KOPT-K1 (cell line): Measurements from ENCODE around the gene MPND.

ENCODE experiments used
- H3K27ac ChIP-seq: fragments of 200-600 bp; sonication (generic); 2 replicates; pipeline ENCODE4 v1.5.1; 2016; ENCODE audit warnings: antibody characterized with exemption, mild to moderate bottlenecking, low read depth, low read length; ENCODE audit not compliant: poor library complexity, severe bottlenecking
- H3K36me3 ChIP-seq: fragments of 200-600 bp; sonication (generic); 2 replicates; pipeline ENCODE4 v1.5.1; 2017; ENCODE audit warnings: antibody characterized with exemption, mild to moderate bottlenecking, low read length, moderate library complexity; ENCODE audit not compliant: insufficient read depth
- H3K9me3 ChIP-seq: fragments of 200-600 bp; sonication (generic); 2 replicates; pipeline ENCODE4 v1.5.1; 2017; ENCODE audit warnings: antibody characterized with exemption, low read length, mild to moderate bottlenecking; ENCODE audit not compliant: insufficient read depth, poor library complexity, severe bottlenecking

MPND gene

DNA sequence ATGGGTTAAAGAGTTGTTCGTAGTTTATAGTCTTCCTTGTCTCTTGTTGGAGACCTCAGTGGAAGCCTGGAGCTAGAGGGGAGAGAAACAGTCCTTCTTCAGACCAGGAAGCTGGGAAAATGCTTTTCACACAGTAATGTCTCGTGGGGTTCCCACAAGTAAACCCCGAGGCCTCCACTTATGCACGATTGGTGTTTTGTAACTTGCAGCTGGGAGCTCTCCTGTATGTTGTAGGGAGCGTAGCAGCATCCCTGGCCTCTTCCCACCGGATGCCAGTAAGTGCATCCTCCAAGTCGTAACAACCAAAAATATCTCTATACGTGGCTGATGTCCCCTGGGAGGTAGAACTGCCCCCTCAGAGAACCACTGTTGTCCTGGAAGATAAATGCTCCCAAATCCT lies 62.6 kb downstream of the MPND start:
- Histone ChIP-seq H3K9me3 (no peaks in the 10 kb centered on the region), H3K36me3 (peaks cover 71% of the 10 kb centered on the region), H3K27ac (no peak overlapping the region)

DNA sequence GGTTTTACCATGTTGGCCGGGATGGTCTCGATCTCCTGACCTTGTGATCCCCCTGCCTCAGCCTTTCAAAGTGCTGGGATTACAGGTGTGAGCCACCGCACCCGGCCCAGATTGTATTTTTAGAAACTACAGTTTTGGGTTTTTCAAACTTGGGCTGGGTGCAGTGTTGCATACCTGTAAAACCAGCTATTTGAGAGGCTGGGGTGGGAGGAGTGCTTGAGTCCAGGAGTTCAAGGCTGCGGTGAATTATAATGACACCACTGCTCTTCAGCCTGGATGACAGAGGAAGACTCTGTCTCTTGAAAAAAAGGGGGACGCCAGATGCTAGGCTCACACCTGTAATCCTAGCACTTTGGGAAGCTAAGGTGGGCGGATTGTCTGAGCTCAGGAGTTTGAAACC lies 63.3 kb downstream of the MPND start:
- Histone ChIP-seq H3K9me3 (no peaks in the 10 kb centered on the region), H3K36me3 (peaks cover 77% of the 10 kb centered on the region), H3K27ac (no peak overlapping the region)

DNA sequence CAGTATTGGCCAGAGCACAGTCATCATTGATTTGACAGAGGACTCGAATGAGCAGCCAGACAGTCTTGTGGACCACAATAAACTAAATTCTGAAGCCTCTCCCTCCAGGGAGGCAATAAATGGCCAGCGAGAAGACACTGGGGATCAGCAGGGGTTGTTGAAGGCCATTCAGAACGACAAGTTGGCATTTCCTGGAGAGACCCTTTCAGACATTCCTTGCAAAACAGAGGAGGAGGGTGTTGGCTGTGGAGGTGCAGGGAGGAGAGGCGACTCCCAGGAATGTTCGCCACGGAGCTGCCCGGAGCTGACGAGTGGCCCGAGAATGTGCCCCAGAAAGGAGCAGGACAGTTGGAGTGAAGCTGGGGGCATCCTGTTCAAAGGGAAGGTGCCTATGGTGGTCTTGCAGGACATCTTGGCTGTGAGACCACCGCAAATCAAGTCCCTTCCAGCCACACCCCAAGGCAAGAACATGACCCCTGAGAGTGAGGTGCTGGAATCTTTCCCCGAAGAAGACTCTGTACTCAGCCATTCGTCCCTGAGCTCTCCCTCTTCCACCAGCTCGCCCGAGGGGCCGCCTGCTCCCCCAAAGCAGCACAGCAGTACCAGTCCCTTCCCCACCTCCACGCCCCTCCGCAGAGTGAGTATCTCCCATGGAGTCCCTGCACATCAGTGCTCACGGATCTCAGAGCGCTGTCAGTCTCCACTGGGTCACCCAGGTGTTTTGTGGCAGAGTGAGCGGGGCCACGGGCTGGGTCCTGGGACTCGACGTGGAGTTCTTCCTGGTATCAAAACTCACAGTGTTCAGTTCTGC lies 66.0 kb downstream of the MPND start:
- Histone ChIP-seq H3K9me3 (no peaks in the 10 kb centered on the region), H3K36me3 (peaks cover 98% of the 10 kb centered on the region), H3K27ac (no peak overlapping the region)
